ENCODE measurements around the gene SNX30. TPM values are rescaled to one million over a fixed set of nuclear protein-coding genes. Genes with fewer than 3 reads are reported as not detected.

The SNX30 gene
- polyA plus RNA-seq, 1 of the 3 experiments (the other 2 are of a cell fraction): 2.7 TPM

GRCh38 chr9:112860451-112860850, 109.9 kb downstream of the SNX30 start:
- H3K4me2 ChIP-seq: no peak overlapping the region
- no peak for DNase-seq
- no peaks in the 10 kb centered on the region; a peak in 1 of 4 replicates for H3K4me1 ChIP-seq (ENCODE audit: control insufficient read depth in 1 of 2, insufficient read depth in 2 of 2, low read depth in 1 of 2, low read length in 1 of 2)
- H4K20me1 ChIP-seq (ENCODE audit: insufficient read depth): no peaks in the 10 kb centered on the region
- no peak overlapping the region for H3K9ac ChIP-seq
- WGBS (ENCODE audit: low lambda C conversion rate): 86% methylated on average over 1 of the region's 1 CpG
- no peak overlapping the region for H3K4me3 ChIP-seq (ENCODE audit: low read depth in 2 of 2, low read length in 1 of 2)
- H3K79me2 ChIP-seq (ENCODE audit: insufficient read depth): no peaks in the 10 kb centered on the region
- TF ChIP-seq GABPA (IDR thresholded peaks at IDR 0.05; ENCODE audit: low read depth) (no peak), TAF1 (IDR thresholded peaks at IDR 0.05; ENCODE audit: borderline replicate concordance, low read depth, low read length) (no peak), JUND (IDR thresholded peaks at IDR 0.05) (no peak), IRF3 (IDR thresholded peaks at IDR 0.05; ENCODE audit: low read depth, low read length) (no peak), SIN3A (IDR thresholded peaks at IDR 0.05; ENCODE audit: borderline replicate concordance, low read depth, low read length) (no peak), YY1 (IDR thresholded peaks at IDR 0.05; ENCODE audit: low read depth) (no peak), MXI1 (IDR thresholded peaks at IDR 0.05; ENCODE audit: low read depth, low read length) (no peak), CHD2 (IDR thresholded peaks at IDR 0.05; ENCODE audit: low read length, partially characterized antibody) (no peak), EZH2phosphoT487 (IDR thresholded peaks at IDR 0.05; ENCODE audit: borderline replicate concordance, low read depth) (no peak), FOXM1 (IDR thresholded peaks at IDR 0.05; ENCODE audit: low read depth) (no peak), CTCF (IDR thresholded peaks at IDR 0.05) (no peak), SMC3 (IDR thresholded peaks at IDR 0.05; ENCODE audit: low read depth, low read length) (no peak), FOXJ3 (CRISPR knock-in tag; IDR thresholded peaks at IDR 0.05) (no peak), RXRA (IDR thresholded peaks at IDR 0.05; ENCODE audit: borderline replicate concordance, low read depth) (no peak), GATA2 (CRISPR knock-in tag; IDR thresholded peaks at IDR 0.05) (no peak)
- POLR2A ChIA-PET: no interaction called here
- no peaks in the 10 kb centered on the region for H3K9me3 ChIP-seq
- H3F3A ChIP-seq (replicated peaks; ENCODE audit: insufficient read depth): no peaks in the 10 kb centered on the region
- no peaks in the 10 kb centered on the region for H3K27me3 ChIP-seq (ENCODE audit: insufficient read depth)
- H3K27ac ChIP-seq (ENCODE audit: low read depth in 2 of 2, low read length in 1 of 2): no peak overlapping the region
- H3K9me2 ChIP-seq: no peaks in the 10 kb centered on the region
- no peaks in the 10 kb centered on the region for H3K36me3 ChIP-seq (replicated peaks in 1 of 2; ENCODE audit: control insufficient read depth in 1 of 2, insufficient read depth in 2 of 2, low read length in 1 of 2)
- no peak overlapping the region for H2AFZ ChIP-seq (ENCODE audit: low read depth)
- CTCF ChIA-PET: interaction anchor here (1.4 kb wide), 2 partner anchors 16 to 111 kb away, joined by 3 to 6 read pairs; no protein-coding TSS in a partner anchor

GRCh38 chr9:112861155-112861554, 110.6 kb downstream of the SNX30 start:
- Histone ChIP-seq H3F3A (replicated peaks; ENCODE audit: insufficient read depth) (no peaks in the 10 kb centered on the region), H3K79me2 (ENCODE audit: insufficient read depth) (no peaks in the 10 kb centered on the region), H3K9me3 (no peaks in the 10 kb centered on the region), H4K20me1 (ENCODE audit: insufficient read depth) (no peaks in the 10 kb centered on the region), H3K36me3 (replicated peaks in 1 of 2; ENCODE audit: control insufficient read depth in 1 of 2, insufficient read depth in 2 of 2, low read length in 1 of 2) (no peaks in the 10 kb centered on the region), H3K27ac (ENCODE audit: low read depth in 2 of 2, low read length in 1 of 2) (no peak overlapping the region), H3K9me2 (no peaks in the 10 kb centered on the region), H3K4me1 (ENCODE audit: control insufficient read depth in 1 of 2, insufficient read depth in 2 of 2, low read depth in 1 of 2, low read length in 1 of 2) (no peaks in the 10 kb centered on the region; a peak in 1 of 4 replicates), H3K4me3 (ENCODE audit: low read depth in 2 of 2, low read length in 1 of 2) (no peak overlapping the region), H3K4me2 (no peak overlapping the region), H3K27me3 (ENCODE audit: insufficient read depth) (no peaks in the 10 kb centered on the region), H2AFZ (ENCODE audit: low read depth) (no peak overlapping the region), H3K9ac (no peak overlapping the region)
- 74% methylated on average over 3 of the region's 3 CpGs for WGBS (ENCODE audit: low lambda C conversion rate)
- DNase-seq: no peak
- CTCF ChIA-PET: interaction anchor here (0.8 to 1.4 kb wide), 3 partner anchors 16 to 110 kb away, joined by 3 to 6 read pairs (median 4); no protein-coding TSS in a partner anchor
- POLR2A ChIA-PET: no interaction called here
- TF ChIP-seq FOXM1 (IDR thresholded peaks at IDR 0.05; ENCODE audit: low read depth) (no peak), RFX5 (IDR thresholded peaks at IDR 0.05; ENCODE audit: low read length) (no peak), SMC3 (IDR thresholded peaks at IDR 0.05; ENCODE audit: low read depth, low read length) (no peak), NRF1 (IDR thresholded peaks at IDR 0.05; ENCODE audit: low read depth, low read length) (no peak), EP300 (IDR thresholded peaks at IDR 0.05; ENCODE audit: borderline replicate concordance in 1 of 2, low read depth in 1 of 2, low read length in 1 of 2) (no peak), ZBTB33 (IDR thresholded peaks at IDR 0.05; ENCODE audit: borderline replicate concordance, low read depth) (no peak), CHD2 (IDR thresholded peaks at IDR 0.05; ENCODE audit: low read length, partially characterized antibody) (no peak), TCF12 (IDR thresholded peaks at IDR 0.05) (no peak), MXI1 (IDR thresholded peaks at IDR 0.05; ENCODE audit: low read depth, low read length) (no peak), PBX3 (IDR thresholded peaks at IDR 0.05) (no peak), MAX (IDR thresholded peaks at IDR 0.05; ENCODE audit: low read depth) (no peak), TAF1 (IDR thresholded peaks at IDR 0.05; ENCODE audit: borderline replicate concordance, low read depth, low read length) (no peak)

Measured in SK-N-SH (cell line).